ENCODE data around the gene TTC23.

TTC23 gene

GRCh38 chr15:99138491-99138982 lies 110.8 kb downstream of the TTC23 start:
- DNase-seq = no peak
- TF ChIP-seq GATA1 (IDR thresholded peaks at IDR 0.05; ENCODE audit: low read depth, low read length) = no peak
- TF ChIP-seq POLR2A (IDR thresholded peaks at IDR 0.05; ENCODE audit: low read length) = no peak

- TF ChIP-seq GATA1 (IDR thresholded peaks at IDR 0.05; ENCODE audit: low read depth, low read length) = no peak
- no peak for TF ChIP-seq POLR2A (IDR thresholded peaks at IDR 0.05; ENCODE audit: low read length)
- DNase-seq = no peak
These were observed 111.5 kb downstream of the TTC23 start for GRCh38 chr15:99137877-99138276.

- no peak for TF ChIP-seq GATA1 (IDR thresholded peaks at IDR 0.05; ENCODE audit: low read depth, low read length)
- no peak for TF ChIP-seq POLR2A (IDR thresholded peaks at IDR 0.05; ENCODE audit: low read length)
These were observed 112.3 kb downstream of the TTC23 start for GRCh38 chr15:99137111-99137546.

GRCh38 chr15:99135194-99135593 lies 114.2 kb downstream of the TTC23 start:
- no peak for DNase-seq

More at GRCh38 chr15:99137111-99137546, 112.3 kb downstream of the TTC23 start:
- no peak for DNase-seq

GRCh38 chr15:99134317-99134821 lies 115.0 kb downstream of the TTC23 start:
- no peak for DNase-seq
- TF ChIP-seq POLR2A (IDR thresholded peaks at IDR 0.05; ENCODE audit: low read length) (no peak), GATA1 (IDR thresholded peaks at IDR 0.05; ENCODE audit: low read depth, low read length) (no peak)

More at GRCh38 chr15:99135194-99135593, 114.2 kb downstream of the TTC23 start:
- TF ChIP-seq POLR2A (IDR thresholded peaks at IDR 0.05; ENCODE audit: low read length) = no peak
- TF ChIP-seq GATA1 (IDR thresholded peaks at IDR 0.05; ENCODE audit: low read depth, low read length) = no peak

GRCh38 chr15:99132634-99133287 lies 116.6 kb downstream of the TTC23 start:
- TF ChIP-seq POLR2A (IDR thresholded peaks at IDR 0.05; ENCODE audit: low read length) = no peak
- TF ChIP-seq GATA1 (IDR thresholded peaks at IDR 0.05; ENCODE audit: low read depth, low read length) = no peak
- DNase-seq = no peak

- TF ChIP-seq GATA1 (IDR thresholded peaks at IDR 0.05; ENCODE audit: low read depth, low read length) = no peak
- no peak for TF ChIP-seq POLR2A (IDR thresholded peaks at IDR 0.05; ENCODE audit: low read length)
- no peak for DNase-seq
These were observed 117.3 kb downstream of the TTC23 start for GRCh38 chr15:99132122-99132521.

- no peak for DNase-seq
- TF ChIP-seq POLR2A (IDR thresholded peaks at IDR 0.05; ENCODE audit: low read length) = no peak
- TF ChIP-seq GATA1 (IDR thresholded peaks at IDR 0.05; ENCODE audit: low read depth, low read length) = no peak
These were observed 117.8 kb downstream of the TTC23 start for GRCh38 chr15:99131441-99132023.

GRCh38 chr15:99130765-99131440 lies 118.5 kb downstream of the TTC23 start:
- TF ChIP-seq POLR2A (IDR thresholded peaks at IDR 0.05; ENCODE audit: low read length) (no peak), GATA1 (IDR thresholded peaks at IDR 0.05; ENCODE audit: low read depth, low read length) (no peak)
- no peak for DNase-seq

GRCh38 chr15:99130314-99130713 lies 119.1 kb downstream of the TTC23 start:
- DNase-seq = no peak
- TF ChIP-seq GATA1 (IDR thresholded peaks at IDR 0.05; ENCODE audit: low read depth, low read length) (no peak), POLR2A (IDR thresholded peaks at IDR 0.05; ENCODE audit: low read length) (no peak)

- TF ChIP-seq GATA1 (IDR thresholded peaks at IDR 0.05; ENCODE audit: low read depth, low read length) (no peak), POLR2A (IDR thresholded peaks at IDR 0.05; ENCODE audit: low read length) (no peak)
- no peak for DNase-seq
These were observed 119.7 kb downstream of the TTC23 start for GRCh38 chr15:99129644-99130043.

GRCh38 chr15:99128411-99128810 lies 121.0 kb downstream of the TTC23 start:
- DNase-seq = no peak
- TF ChIP-seq GATA1 (IDR thresholded peaks at IDR 0.05; ENCODE audit: low read depth, low read length) = no peak
- no peak for TF ChIP-seq POLR2A (IDR thresholded peaks at IDR 0.05; ENCODE audit: low read length)

- TF ChIP-seq POLR2A (IDR thresholded peaks at IDR 0.05; ENCODE audit: low read length) (no peak), GATA1 (IDR thresholded peaks at IDR 0.05; ENCODE audit: low read depth, low read length) (no peak)
- DNase-seq = no peak
These were observed 121.6 kb downstream of the TTC23 start for GRCh38 chr15:99127773-99128172.

- no peak for TF ChIP-seq GATA1 (IDR thresholded peaks at IDR 0.05; ENCODE audit: low read depth, low read length)
These were observed 122.5 kb downstream of the TTC23 start for GRCh38 chr15:99126930-99127329.

More at GRCh38 chr15:99126930-99127329, 122.5 kb downstream of the TTC23 start:
- no peak for DNase-seq

Measured in erythroblast (primary cell).